ENCODE data around the gene RUNDC1. TPM values are rescaled to one million over a fixed set of nuclear protein-coding genes. Genes with fewer than 3 reads are reported as not detected.
"Not testable (repeated sequence)": the region's sequence is repeated elsewhere in the genome, so short reads cannot be mapped to it uniquely, and the experiment has no call there.

RUNDC1 gene
- 11.7 and 12.5 TPM in 2 replicates for total RNA-seq

GRCh38 chr17:42980274-42980765 lies at the start of gene RUNDC1:
TSS of gene RUNDC1 (plus strand) at chr17:42980565. CDS start at chr17:42980577, 12 bp downstream.
- DNase-seq (ENCODE audit: low read depth, low spot score), result peak; percentile 39

DNA sequence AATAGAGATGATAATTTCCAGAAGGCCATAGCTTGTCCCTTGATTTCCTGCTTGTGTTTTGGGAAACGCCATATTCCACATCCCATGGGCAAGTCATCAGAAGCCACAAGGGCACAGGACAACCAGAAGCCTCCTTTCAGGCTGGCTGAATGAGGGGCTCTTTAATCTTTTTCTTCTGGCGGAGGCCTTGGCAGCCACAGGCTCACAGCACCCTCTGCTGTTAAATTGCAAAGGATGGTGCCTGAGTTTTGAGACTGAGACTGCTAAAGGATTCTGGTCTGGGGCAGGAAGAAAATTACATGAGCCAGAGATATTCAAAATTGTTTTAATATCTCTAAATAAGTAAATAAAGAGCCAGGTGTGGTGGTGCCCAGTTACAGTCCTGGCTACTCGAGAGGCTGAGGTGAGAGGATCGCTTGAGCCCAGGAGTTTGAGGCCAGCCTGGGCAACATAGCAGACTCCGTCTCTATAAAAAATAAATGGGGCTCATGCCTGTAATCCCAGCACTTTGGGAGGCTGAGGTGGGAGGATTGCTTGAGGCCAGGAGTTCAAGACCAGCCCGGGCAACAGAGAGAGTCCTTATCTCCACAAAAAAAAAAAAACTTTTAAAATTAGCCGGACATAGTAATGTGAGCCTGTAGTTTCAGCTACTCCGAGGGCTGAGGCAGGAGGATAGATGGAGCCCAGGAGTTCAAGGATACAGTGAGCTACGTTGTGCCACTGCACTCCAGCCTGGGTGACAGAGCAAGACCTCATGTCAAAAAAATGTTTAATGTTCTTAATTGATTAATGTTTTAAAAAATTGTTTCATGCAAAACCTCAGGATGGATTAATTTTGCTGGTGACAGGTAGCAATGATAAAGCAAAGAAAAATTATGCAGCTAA lies 42.4 kb upstream of the RUNDC1 start:
- DNase-seq (ENCODE audit: low read depth, low spot score), result no peak

- no peak for DNase-seq (ENCODE audit: low read depth, low spot score)
Measured at GRCh38 chr17:42944211-42944610, 36.2 kb upstream of the RUNDC1 start.

DNA sequence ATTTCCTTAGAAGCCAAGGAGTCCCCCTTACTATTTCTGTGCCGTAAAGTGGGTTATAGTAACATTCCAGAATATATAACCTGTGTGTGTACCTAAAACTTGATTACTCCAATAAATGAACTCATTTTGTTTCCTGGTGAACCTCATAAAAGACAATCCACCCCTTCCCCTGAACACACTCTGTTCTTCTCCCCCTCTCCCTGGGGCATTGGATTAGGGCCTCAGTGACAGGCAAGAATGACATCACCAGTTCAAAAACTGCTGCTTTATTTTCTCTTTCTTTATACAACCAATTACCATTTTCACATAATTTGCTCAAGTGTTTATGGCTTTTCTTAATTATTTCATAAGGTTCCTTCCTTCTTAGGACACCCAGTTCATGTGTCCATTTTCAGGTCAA lies 33.6 kb upstream of the RUNDC1 start:
- DNase-seq (ENCODE audit: low read depth, low spot score), result no peak

GRCh38 chr17:42950044-42950783 lies 30.2 kb upstream of the RUNDC1 start:
- DNase-seq (ENCODE audit: low read depth, low spot score), result no peak

- no peak for DNase-seq (ENCODE audit: low read depth, low spot score)
Measured at GRCh38 chr17:42953669-42954068, 26.7 kb upstream of the RUNDC1 start.

- peak; percentile 79 for DNase-seq (ENCODE audit: low read depth, low spot score)
Measured at GRCh38 chr17:42964161-42964932, 16.0 kb upstream of the RUNDC1 start, which contains the start of gene AARSD1. TSS of gene AARSD1 (minus strand) at chr17:42964454. CDS start at chr17:42964440, 14 bp downstream.

GRCh38 chr17:42967925-42968324 lies 12.4 kb upstream of the RUNDC1 start:
- DNase-seq (ENCODE audit: low read depth, low spot score), result no peak

DNA sequence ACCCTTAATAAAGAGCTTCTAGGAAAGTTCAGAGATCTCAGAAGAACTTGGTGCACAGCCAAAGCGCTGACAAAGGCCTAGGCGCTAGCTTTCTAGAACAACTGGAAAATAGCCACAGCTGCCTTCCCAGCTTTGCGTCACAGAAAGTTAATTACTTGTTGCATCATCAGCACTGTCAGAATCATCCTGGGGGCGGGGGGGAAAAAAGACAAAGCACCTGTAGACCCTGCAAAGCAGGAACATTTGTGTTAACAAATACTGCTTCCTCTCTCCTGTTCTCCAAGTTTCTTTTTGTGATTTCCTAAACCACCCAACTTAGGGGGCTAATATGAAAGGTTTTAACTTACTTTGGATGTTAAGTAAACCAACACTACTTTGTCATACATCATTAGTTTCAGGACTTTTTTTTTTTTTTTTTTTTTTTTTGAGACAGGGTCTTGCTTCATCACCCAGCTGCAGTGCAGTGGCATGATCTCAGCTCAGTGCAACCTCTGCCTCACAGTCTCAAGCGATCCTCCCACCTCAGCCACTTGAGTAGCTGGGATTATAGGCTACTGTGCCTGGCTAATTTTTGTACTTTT lies 11.3 kb upstream of the RUNDC1 start:
- DNase-seq (ENCODE audit: low read depth, low spot score), result no peak

DNA sequence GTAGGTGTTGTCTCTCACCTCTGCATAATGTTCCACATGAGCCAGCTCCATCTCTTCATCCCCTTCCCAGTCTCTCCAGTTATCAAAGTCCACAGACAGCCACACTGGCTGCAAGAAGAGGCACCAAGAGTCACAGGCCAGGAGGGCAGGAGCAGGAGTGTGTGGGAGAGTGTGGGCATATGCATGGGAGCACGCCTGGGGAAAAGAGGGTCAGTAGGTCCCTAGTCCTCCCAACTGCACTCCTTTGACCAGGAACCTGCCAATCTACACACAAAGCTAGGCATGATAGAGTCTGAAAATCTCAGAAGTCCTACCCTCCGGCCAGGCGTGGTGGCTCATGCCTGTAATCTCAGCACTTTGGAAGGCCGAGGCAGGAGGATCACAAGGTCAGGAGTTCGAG lies 8.8 kb upstream of the RUNDC1 start:
- DNase-seq (ENCODE audit: low read depth, low spot score), result no peak

- DNase-seq (ENCODE audit: low read depth, low spot score), result not testable (repeated sequence)
Measured at GRCh38 chr17:42973323-42973722, 7.0 kb upstream of the RUNDC1 start.

DNA sequence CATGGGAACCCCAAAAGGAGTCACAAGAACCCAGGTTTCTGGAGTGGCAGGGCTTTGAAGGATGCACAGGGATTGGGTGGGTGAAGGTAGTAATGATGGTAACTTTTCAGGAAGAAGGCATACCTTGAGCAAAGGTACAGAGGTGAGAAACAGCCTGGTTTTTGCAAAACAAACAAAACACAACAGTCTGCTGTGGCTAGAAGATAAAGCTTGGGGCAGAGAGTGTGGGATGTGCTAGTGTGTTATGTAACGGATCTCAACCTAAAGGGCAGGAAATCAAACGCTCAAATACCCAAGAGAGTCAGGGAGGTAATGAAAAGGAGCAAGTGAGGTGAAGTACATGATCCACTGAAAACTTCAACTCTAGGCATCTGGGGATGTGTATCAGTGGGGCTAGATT lies 5.1 kb upstream of the RUNDC1 start:
- no peak for DNase-seq (ENCODE audit: low read depth, low spot score)

DNA sequence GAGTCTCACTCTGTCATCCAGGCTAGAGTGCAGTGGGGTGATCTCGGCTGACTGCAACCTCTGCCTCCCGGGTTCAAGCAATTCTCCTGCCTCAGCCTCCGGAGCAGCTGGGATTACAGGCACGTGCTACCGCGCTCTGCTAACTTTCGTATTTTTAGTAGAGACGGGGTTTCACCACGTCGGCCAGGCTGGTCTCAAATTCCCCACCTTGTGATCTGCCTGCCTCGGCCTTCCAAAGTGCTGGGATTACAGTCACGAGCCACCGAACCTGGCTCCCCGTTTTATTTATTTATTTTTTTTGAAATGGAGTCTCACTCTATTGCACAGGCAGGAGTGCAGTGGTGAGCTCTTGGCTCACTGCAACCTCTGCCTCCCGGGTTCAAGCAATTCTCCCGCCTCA lies 4.7 kb upstream of the RUNDC1 start:
- not testable (repeated sequence) for DNase-seq (ENCODE audit: low read depth, low spot score)

- no peak for DNase-seq (ENCODE audit: low read depth, low spot score)
Measured at GRCh38 chr17:42979511-42980273, 673 bp upstream of the RUNDC1 start, which contains the start of gene PTGES3L. TSS of gene PTGES3L (minus strand) at chr17:42980080. CDS start at chr17:42980053, 27 bp downstream.

- DNase-seq (ENCODE audit: low read depth, low spot score), result no peak
Measured at GRCh38 chr17:42980766-42981397, 517 bp downstream of the RUNDC1 start.

- DNase-seq (ENCODE audit: low read depth, low spot score), result no peak
Measured at GRCh38 chr17:42982266-42982665, 1.9 kb downstream of the RUNDC1 start.

- no peak for DNase-seq (ENCODE audit: low read depth, low spot score)
Measured at GRCh38 chr17:42985225-42985624, 4.9 kb downstream of the RUNDC1 start.

DNA sequence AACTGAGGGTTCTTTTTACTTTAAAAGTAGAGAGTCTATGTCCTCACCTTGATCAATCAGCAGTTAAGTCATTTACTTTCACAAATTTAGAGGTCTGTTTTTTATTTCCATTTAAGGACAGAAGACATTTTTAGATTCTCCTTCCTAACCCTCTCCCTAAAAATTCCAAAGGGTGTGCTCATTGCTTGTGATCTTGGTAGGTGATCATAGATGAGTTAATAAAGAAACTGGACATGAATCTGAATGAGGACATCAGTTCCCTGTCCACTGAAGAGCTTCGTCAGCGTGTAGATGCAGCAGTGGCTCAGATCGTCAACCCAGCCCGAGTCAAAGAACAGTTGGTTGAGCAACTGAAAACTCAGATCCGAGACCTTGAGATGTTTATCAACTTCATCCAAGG lies 8.8 kb downstream of the RUNDC1 start:
- no peak for DNase-seq (ENCODE audit: low read depth, low spot score)

GRCh38 chr17:42989726-42990652 lies 9.6 kb downstream of the RUNDC1 start:
- DNase-seq (ENCODE audit: low read depth, low spot score), result no peak
